Activated CD4-positive, alpha-beta T cell treated with anti-CD3 and anti-CD28 coated beads for 48 hours (primary cell): Measurements from ENCODE around the gene OR6S1.
A peak's percentile ranks its signal among the peaks of the same experiment; 100 is the strongest.

Experiments
- DNase-seq: peaks from one replicate; pipeline ENCODE4 v3.0.0-alpha.2; 2020

The OR6S1 gene, protein sequence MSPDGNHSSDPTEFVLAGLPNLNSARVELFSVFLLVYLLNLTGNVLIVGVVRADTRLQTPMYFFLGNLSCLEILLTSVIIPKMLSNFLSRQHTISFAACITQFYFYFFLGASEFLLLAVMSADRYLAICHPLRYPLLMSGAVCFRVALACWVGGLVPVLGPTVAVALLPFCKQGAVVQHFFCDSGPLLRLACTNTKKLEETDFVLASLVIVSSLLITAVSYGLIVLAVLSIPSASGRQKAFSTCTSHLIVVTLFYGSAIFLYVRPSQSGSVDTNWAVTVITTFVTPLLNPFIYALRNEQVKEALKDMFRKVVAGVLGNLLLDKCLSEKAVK

DNA sequence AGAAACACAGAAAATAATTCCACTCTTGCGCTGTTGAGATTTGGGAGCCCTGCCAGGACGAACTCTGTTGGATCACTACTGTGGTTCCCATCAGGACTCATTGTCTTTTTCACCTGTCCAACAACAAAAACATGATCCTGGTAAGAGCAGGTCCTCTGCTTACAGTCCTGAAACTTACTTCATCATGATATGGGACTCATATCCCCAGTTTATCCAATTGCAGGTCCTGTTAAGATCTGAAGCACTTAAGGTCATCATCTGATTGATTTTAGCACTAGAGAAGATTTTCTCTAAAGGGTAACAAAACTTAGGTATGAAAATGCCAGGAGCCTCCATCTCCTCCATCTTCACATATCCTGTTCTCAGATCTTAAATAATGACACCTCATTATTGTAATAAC lies at the start of gene OR6S1:
TSS of gene OR6S1 (minus strand) at position 101 of the 400 bp plus-strand sequence. CDS start at position 101, 0 bp downstream.
- no peak for DNase-seq

DNA sequence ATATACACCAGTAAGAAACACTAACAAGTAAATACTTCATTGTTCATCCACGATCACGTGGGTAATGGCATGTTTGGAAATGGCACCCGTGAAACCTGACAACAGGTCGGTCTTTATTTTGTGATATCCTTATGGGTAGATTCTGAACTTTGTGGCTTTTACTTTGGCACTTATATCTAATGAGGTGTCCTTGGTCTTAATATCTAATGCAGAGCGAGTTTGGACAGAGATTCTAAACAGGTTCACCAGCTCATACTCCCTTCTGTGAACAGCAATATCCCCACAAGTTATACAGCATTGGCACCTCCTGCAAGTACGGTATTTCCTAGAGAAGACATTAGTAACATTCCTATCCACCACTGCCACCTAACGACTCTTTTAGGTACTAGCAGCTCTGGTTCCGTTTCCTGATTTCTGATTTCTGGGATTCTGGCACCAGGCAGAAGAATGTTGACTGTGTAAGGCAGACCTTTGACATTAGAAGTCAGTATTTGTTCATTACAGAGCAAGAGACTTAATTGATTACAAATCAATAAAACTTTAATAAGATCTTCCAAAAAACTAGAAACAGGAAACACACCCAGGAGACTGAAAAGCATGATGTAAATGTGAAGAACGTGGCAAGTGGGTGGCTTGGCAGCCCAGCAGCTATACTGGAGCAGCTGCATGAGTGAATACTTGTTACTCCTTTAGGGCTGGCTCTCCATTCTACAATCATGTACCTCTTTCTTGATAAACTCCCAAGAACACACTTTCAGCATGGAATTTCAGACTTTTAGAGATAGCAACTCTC lies 49.6 kb upstream of the OR6S1 start:
- peak; percentile 34 for DNase-seq

GRCh38 chr14:20688167-20688839 lies 46.8 kb upstream of the OR6S1 start, which contains the start of gene ANG:
ANG (plus strand) TSS chr14:20688764; CDS start chr14:20693565, 4,801 bp downstream.
- DNase-seq = no peak

- no peak for DNase-seq
Measured at GRCh38 chr14:20687362-20688166, 46.1 kb upstream of the OR6S1 start.

- no peak for DNase-seq
Measured at GRCh38 chr14:20686386-20687143, 45.1 kb upstream of the OR6S1 start.

- no peak for DNase-seq
Measured at GRCh38 chr14:20684662-20685456, 43.4 kb upstream of the OR6S1 start.

DNA sequence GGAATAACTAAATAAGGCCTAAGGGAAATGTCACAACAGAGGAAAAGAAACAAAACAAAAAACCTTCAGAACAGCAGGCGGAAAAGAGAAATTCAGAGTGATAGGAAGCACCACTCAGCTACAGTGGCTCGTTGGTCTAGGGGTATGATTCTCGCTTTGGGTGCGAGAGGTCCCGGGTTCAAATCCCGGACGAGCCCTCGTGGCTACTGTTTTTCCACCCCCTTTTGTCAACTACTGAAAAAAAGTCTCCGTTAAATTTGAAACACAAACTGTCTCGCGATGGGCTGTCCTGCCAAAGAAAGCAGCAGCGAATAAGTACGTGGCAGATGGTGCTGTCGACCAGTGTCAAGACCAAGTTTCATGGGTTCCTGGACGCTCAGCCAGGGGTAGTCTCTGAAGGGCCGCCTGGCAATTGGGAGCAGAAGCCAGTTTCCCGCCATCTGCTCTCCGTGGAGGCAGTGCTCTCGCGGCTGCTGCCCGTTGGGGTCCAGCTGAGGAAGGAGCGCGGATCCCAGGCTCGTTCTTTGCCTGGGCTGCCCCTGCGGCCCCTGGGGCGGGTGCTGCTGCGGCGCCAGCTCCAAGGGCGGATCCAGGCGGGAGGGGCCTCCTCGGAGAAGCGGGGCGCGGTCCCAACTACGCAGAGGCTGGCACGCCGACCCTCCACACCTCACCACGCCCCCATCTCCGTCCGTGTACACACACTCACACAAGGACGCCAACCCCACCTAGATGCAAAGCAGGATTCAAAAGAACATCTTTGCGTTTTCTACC lies 42.6 kb upstream of the OR6S1 start, which contains the start of gene RNASE4:
TSS of gene RNASE4 (plus strand) at position 670 of the 771 bp plus-strand sequence. CDS start 14,812 bp downstream, outside the sequence.
- peak; percentile 89 for DNase-seq

GRCh38 chr14:20683125-20683890 lies 41.8 kb upstream of the OR6S1 start:
- peak; percentile 91 for DNase-seq

GRCh38 chr14:20682435-20683124 lies 41.1 kb upstream of the OR6S1 start:
- peak; percentile 84 for DNase-seq

DNA sequence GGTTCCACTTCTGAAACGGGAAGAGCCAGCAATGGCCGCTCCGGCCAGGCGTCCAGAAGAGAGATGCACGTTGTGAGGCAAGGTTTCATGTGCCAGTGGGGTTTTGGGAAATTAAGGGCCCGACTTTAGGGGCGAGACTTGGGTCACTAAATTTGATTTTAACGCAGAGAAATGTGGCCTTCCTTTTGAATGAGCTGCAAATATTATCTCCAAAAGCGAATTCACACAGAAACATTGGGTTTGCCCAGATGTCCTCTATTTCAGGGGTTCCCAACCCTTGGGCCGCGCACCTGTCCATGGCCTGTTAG lies 40.6 kb upstream of the OR6S1 start:
- no peak for DNase-seq

DNA sequence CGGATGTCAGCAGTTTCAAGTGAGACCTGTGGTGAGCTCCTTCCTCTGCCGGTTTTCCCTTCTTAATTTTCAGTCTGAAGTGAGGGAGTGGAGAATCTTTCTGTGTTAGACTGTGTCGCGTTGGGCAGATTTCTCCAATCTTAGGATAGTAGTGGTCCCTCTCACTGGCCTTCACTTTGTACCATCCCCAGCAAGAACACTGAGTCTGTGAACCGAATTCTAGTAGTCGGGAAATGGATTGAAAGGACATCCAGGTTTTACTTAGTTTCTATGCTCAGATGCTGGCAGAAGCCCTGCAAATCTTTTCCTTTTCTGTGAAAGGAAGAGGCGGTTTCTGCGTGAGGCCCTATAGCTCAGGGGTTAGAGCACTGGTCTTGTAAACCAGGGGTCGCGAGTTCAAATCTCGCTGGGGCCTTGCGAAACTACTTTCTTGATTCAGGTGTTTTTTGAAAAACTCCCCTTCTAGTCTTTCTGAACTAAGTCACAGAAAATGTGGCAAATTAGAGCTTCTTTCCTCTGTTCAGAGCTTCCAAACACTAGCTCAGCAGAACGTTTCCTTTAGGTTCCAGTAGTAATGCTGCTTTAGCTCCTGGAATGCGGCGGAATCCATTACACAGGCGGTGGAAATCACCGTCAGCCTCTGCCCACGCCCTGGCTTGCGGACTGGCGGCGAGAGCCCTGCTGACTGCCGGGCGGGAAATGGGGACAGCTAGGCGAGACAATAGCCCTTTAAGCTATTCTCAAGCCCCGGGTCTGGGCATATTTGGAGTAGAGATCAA lies 40.0 kb upstream of the OR6S1 start:
- DNase-seq = peak; percentile 93

- peak; percentile 60 for DNase-seq
Measured at GRCh38 chr14:20680843-20681347, 39.4 kb upstream of the OR6S1 start.

DNA sequence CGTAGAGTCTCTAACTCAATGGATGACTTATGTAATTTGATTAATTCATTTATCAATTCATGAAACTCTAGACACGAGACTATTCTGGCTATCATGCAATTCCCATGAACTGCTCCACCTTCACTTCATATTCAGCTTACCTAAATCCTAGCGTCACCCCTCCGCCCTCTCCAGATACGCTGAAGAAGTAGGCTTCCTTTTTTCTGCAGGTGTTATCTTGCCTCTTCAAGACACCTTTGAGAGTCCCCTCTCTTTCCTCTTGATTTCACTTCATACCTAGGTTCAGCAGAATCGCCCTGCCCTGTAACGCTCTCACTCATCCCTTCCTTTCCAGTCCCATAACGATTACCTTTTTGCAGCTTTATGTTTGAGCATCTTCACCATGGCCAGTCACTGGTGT lies 38.9 kb upstream of the OR6S1 start:
- DNase-seq = no peak

DNA sequence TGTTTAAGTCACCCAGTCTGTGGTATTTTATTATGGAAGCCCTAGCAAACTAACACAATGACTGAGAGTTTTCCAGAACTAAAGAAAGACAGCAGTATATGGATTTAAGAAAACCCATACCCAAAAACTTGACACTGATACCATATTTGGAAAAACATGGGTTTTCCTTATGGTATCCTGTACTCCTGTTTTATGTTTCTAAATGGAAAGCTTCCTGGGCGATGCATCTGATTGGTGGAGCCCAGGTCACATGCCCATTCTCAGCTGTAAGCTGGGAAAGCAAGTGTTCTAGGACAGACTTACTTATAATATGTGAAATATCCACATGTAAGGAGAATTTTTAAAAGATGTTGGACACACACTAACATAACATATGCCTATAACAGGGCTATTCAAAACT lies 38.4 kb upstream of the OR6S1 start:
- DNase-seq = peak; percentile 31

GRCh38 chr14:20676072-20676471 lies 34.6 kb upstream of the OR6S1 start:
- DNase-seq = no peak

DNA sequence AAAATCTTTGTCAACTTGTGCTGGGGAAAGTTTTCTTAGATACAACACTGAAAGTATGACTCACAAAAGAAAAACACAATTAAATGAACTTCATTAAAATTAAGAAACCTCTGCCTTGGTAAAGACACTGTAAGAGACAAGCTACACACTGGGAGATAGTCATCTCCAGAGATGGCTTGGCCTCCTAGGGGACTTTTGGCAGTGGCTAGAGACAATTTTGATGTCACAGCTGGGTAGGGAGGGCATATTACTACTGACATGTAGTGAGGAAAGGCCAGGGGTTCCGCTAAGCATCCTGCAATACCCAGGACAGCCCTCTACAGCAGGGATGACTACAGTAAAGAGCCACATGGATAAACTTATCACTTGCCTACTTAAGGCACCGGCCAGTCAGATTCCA lies 34.2 kb upstream of the OR6S1 start:
- no peak for DNase-seq

DNA sequence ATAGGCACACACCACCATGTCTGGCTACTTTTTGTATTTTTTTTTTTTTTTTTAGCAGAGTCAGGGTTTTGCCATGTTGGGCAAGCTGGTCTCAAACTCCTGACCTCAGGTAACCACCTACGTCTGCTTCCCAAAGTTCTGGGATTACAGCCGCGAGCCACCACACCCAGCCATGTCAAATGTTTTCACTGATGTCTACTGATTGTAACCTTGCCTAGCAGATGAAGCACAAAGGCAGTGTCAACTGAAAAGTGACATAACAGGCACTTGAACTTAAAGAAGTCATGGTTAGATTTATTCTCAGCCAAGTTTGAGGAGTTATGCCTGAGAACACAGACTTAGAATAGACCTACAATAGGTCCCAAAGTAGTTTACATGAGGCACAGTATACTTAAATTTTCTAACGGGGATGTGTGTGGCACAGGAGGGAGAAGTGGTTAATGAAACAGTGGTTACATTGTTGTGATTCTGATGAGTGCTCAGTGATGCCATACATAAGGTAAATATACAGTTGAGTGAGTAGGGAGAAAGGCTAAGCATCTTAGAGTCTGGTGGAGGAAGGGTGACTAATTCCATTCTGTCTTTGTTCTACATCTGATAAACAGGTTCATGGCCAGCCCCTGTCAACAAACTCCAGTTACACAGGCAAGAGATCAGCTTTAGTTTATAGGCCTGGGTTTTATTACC lies 30.2 kb upstream of the OR6S1 start:
- DNase-seq = no peak
